HepG2 (cell line): Measurements from ENCODE around the gene HSPB6. TPM values are rescaled to one million over a fixed set of nuclear protein-coding genes. Genes with fewer than 3 reads are reported as not detected.

ENCODE experiments used
- BRCA1 ChIP-seq: sonication (generic); formaldehyde crosslinking; IDR thresholded peaks from 2 replicates; pipeline ENCODE4 v1.4.0; 2020; ENCODE audit warnings: missing genetic modification reagents
- DPF2 ChIP-seq: sonication (generic); formaldehyde crosslinking; IDR thresholded peaks from 2 replicates; pipeline ENCODE4 v1.4.0; 2020; ENCODE audit warnings: mild to moderate bottlenecking, low read depth, missing genetic modification reagents, borderline replicate concordance
- HOXA5 ChIP-seq: sonication (generic); formaldehyde crosslinking; IDR thresholded peaks from 2 replicates; pipeline ENCODE4 v1.4.0; 2020; ENCODE audit warnings: missing genetic modification reagents
- KDM4B ChIP-seq: sonication (generic); formaldehyde crosslinking; IDR thresholded peaks from 2 replicates; pipeline ENCODE4 v1.4.0; 2020; ENCODE audit warnings: missing genetic modification reagents
- MEIS2 ChIP-seq: sonication (generic); formaldehyde crosslinking; IDR thresholded peaks from 2 replicates; pipeline ENCODE4 v1.9.0; 2021; ENCODE audit warnings: mild to moderate bottlenecking, missing genetic modification reagents
- NCOA1 ChIP-seq: sonication (generic); formaldehyde crosslinking; IDR thresholded peaks from 2 replicates; pipeline ENCODE4 v1.9.0; 2021; ENCODE audit warnings: missing genetic modification reagents
- PLRG1 ChIP-seq: fragments of 450-650 bp; conservative IDR thresholded peaks from 2 replicates; pipeline ENCODE4 v1.6.1; 2016
- PRDM10 ChIP-seq: sonication (generic); formaldehyde crosslinking; IDR thresholded peaks from 2 replicates; pipeline ENCODE4 v1.4.0; 2020; ENCODE audit warnings: low read depth, missing genetic modification reagents
- RBM39 ChIP-seq: fragments of 200-400 bp; formaldehyde crosslinking; IDR thresholded peaks from one replicate; pipeline ENCODE4 v1.6.1; 2018; ENCODE audit warnings: antibody characterized with exemption, mild to moderate bottlenecking, low read depth, low read length; ENCODE audit not compliant: poor library complexity, severe bottlenecking
- SALL2 ChIP-seq: sonication (generic); formaldehyde crosslinking; IDR thresholded peaks from 2 replicates; pipeline ENCODE4 v1.8.1; 2023; ENCODE audit warnings: mild to moderate bottlenecking, missing genetic modification reagents, inconsistent platforms
- SMARCC2 ChIP-seq: fragments of 450-650 bp; IDR thresholded peaks from 2 replicates; pipeline ENCODE4 v1.6.1; 2017; ENCODE audit warnings: antibody characterized with exemption, mild to moderate bottlenecking
- ZFP37 ChIP-seq: sonication (generic); formaldehyde crosslinking; IDR thresholded peaks from 2 replicates; pipeline ENCODE4 v1.4.0; 2020; ENCODE audit warnings: missing genetic modification reagents, borderline replicate concordance
- ZNF296 ChIP-seq: sonication (generic); formaldehyde crosslinking; conservative IDR thresholded peaks from 2 replicates; pipeline ENCODE4 v1.5.0; 2020; ENCODE audit warnings: mild to moderate bottlenecking, missing genetic modification reagents
- ZSCAN25 ChIP-seq: sonication (generic); formaldehyde crosslinking; IDR thresholded peaks from 2 replicates; pipeline ENCODE4 v1.8.0; 2022; ENCODE audit warnings: mild to moderate bottlenecking, missing genetic modification reagents
- ZSCAN31 ChIP-seq: sonication (generic); formaldehyde crosslinking; IDR thresholded peaks from 2 replicates; pipeline ENCODE4 v1.5.0; 2020; ENCODE audit warnings: low read depth, mild to moderate bottlenecking, missing genetic modification reagents
- polyA plus RNA-seq, 8 experiments: library from polyadenylated mRNA; depleted of rRNA in 3 of 8; stranded (reverse) in 7 of 8; unstranded in 1 of 8; fragments of >200 nt; fragmentation: Illumina TruSeq in 4 of 8; extraction: Trizol in 4 of 8; gene quantifications; 2 replicates each; pipeline versions ENCODE4 v1.2.1 to v1.2.3, GENCODE V29; 2011 to 2016; ENCODE audit warnings: low read depth in 4 of 8, missing spikeins in 1 of 8, mixed read lengths in 1 of 8; ENCODE audit not compliant: insufficient read depth in 1 of 8
- total RNA-seq, 5 experiments: library from RNA; depleted of rRNA; stranded (reverse); fragments of >200 nt; fragmentation: Illumina TruSeq; extraction: Trizol; gene quantifications; 2 replicates each; pipeline ENCODE4 v1.2.3, GENCODE V29; 2016; ENCODE audit warnings: low read depth in 1 of 5
- TF ChIP-seq, protein P1 (sequence below): sonication (generic); formaldehyde crosslinking; IDR thresholded peaks from 2 replicates; pipeline ENCODE4 v1.4.0; 2020; ENCODE audit warnings: missing genetic modification reagents, borderline replicate concordance
- TF ChIP-seq, protein P2 (sequence below): IDR thresholded peaks from 2 replicates; pipeline ENCODE4 v1.6.1; 2016
- TF ChIP-seq, protein P3 (sequence below): sonication (generic); formaldehyde crosslinking; IDR thresholded peaks from 2 replicates; pipeline ENCODE4 v1.4.0; 2020; ENCODE audit warnings: mild to moderate bottlenecking, missing genetic modification reagents

The HSPB6 gene
- total and polyA plus RNA-seq, 2 of the 13 experiments (the other 11 are each of a cell fraction or from before 2014, with no cell fraction given): 0.18 TPM; not detected in 1

DNA sequence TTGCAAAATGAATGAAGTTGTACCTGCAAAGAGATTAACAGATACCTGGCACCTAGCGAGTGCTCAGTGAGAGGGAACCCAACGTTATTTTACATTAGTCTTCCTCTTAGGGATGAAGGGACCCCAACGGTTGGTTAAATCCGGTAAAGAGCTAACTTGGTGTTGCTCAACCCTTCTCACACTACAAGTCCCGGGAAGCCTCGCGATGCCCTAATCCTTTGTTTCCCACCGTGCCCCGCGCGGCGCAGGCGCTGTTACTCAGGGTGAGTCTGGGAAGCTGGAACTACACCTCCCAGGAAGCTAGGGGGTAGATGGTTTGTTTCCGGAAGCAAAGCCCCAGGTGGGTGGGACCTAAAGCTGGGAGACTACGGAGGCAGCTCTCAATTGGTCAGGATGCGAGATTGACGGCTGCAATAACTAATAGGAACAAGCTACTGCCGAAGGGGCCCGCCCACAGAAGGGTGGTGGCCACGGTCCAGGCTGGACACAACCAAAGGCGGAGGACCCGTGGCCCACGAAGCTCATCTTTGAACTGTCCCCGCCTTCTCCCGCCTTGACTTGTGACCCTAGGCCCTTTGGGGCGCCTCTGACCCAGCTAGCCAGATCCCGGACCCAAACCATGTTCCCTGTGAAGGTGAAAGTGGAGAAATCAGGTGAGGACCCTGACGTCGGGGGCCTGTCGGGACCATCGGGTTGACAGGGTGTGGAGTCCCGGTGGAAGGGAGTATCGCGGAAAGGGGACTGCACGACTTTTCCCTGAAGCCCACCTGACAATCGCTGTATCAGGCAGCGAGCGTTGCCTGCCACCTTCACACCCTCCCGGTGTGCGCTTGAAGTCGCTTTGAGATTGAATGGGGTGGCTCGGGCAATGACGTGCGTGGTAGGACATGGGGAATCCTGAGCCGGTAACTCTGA is 8.5 kb downstream of the HSPB6 start, which contains the start of gene LIN37 (continued):
- TF ChIP-seq ZSCAN31: no peak
- no peak for TF ChIP-seq ZFP37 (CRISPR knock-in tag)
- TF ChIP-seq BRCA1: no peak
- TF ChIP-seq PLRG1: no peak
- TF ChIP-seq SMARCC2: no peak
- TF ChIP-seq, protein P1, sequence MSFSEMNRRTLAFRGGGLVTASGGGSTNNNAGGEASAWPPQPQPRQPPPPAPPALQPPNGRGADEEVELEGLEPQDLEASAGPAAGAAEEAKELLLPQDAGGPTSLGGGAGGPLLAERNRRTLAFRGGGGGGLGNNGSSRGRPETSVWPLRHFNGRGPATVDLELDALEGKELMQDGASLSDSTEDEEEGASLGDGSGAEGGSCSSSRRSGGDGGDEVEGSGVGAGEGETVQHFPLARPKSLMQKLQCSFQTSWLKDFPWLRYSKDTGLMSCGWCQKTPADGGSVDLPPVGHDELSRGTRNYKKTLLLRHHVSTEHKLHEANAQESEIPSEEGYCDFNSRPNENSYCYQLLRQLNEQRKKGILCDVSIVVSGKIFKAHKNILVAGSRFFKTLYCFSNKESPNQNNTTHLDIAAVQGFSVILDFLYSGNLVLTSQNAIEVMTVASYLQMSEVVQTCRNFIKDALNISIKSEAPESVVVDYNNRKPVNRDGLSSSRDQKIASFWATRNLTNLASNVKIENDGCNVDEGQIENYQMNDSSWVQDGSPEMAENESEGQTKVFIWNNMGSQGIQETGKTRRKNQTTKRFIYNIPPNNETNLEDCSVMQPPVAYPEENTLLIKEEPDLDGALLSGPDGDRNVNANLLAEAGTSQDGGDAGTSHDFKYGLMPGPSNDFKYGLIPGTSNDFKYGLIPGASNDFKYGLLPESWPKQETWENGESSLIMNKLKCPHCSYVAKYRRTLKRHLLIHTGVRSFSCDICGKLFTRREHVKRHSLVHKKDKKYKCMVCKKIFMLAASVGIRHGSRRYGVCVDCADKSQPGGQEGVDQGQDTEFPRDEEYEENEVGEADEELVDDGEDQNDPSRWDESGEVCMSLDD (CRISPR knock-in tag): no peak; the same call in 1 of the 2 replicates
- TF ChIP-seq, protein P2, sequence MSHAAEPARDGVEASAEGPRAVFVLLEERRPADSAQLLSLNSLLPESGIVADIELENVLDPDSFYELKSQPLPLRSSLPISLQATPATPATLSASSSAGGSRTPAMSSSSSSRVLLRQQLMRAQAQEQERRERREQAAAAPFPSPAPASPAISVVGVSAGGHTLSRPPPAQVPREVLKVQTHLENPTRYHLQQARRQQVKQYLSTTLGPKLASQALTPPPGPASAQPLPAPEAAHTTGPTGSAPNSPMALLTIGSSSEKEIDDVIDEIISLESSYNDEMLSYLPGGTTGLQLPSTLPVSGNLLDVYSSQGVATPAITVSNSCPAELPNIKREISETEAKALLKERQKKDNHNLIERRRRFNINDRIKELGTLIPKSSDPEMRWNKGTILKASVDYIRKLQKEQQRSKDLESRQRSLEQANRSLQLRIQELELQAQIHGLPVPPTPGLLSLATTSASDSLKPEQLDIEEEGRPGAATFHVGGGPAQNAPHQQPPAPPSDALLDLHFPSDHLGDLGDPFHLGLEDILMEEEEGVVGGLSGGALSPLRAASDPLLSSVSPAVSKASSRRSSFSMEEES (CRISPR knock-in tag): peak; percentile 38; the same call in 1 of the 2 replicates
- TF ChIP-seq DPF2 (CRISPR knock-in tag): no peak
- TF ChIP-seq MEIS2 (CRISPR knock-in tag): no peak
- TF ChIP-seq, protein P3, sequence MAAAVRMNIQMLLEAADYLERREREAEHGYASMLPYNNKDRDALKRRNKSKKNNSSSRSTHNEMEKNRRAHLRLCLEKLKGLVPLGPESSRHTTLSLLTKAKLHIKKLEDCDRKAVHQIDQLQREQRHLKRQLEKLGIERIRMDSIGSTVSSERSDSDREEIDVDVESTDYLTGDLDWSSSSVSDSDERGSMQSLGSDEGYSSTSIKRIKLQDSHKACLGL (CRISPR knock-in tag): peak; percentile 26; the same call in 1 of the 2 replicates
- TF ChIP-seq KDM4B (CRISPR knock-in tag): no peak
- peak; percentile 56; the same call in 1 of the 2 replicates for TF ChIP-seq HOXA5 (CRISPR knock-in tag)
- no peak for TF ChIP-seq RBM39
- no peak for TF ChIP-seq NCOA1
- TF ChIP-seq ZNF296: peak; percentile 89
- TF ChIP-seq PRDM10 (CRISPR knock-in tag): peak; percentile 82
- TF ChIP-seq ZSCAN25 (CRISPR knock-in tag): no peak
- peak; percentile 75; the same call in 1 of the 2 replicates for TF ChIP-seq SALL2 (CRISPR knock-in tag)
